Astrocyte (in vitro differentiated cells and primary cell): ENCODE results near the gene GET4.

Source experiments
- CTCF ChIP-seq: IDR thresholded peaks from 2 replicates; pipeline ENCODE4 v1.5.1; 2011; ENCODE audit warnings: low read depth, mild to moderate bottlenecking, inconsistent platforms, low read length, moderate library complexity; ENCODE audit not compliant: insufficient read depth
- EZH2 ChIP-seq: IDR thresholded peaks from 2 replicates; pipeline ENCODE4 v1.6.1; 2012; ENCODE audit warnings: mild to moderate bottlenecking, low read length, inconsistent platforms; ENCODE audit not compliant: insufficient read depth

- TF ChIP-seq CTCF (no peak), EZH2 (no peak)
Observed at GRCh38 chr7:867001-867405, 9.4 kb upstream of the GET4 start.
